B cell (primary cell): ENCODE results near the gene ADGRD2. TPM values are rescaled to one million over a fixed set of nuclear protein-coding genes. Genes with fewer than 3 reads are reported as not detected.

Experiments
- ATAC-seq: fragments of 200-7000 bp; cut with Tn5 transposase; one replicate; pipeline ENCODE4 v1.10.0; 2021; ENCODE audit warnings: low read depth, mild to moderate bottlenecking, moderate number of reproducible peaks, moderate library complexity
- CTCF ChIA-PET: fragments of 350-600 bp; sonication (Branson Sonifier 250); formaldehyde crosslinking; loops from one replicate; lab custom pipeline; 2021; ENCODE audit warnings: antibody characterized with exemption, inconsistent platforms; lab: Charles Lee
- POLR2A ChIA-PET: fragments of 350-600 bp; sonication (Branson Sonifier 250); formaldehyde crosslinking; loops from one replicate; lab custom pipeline; 2021; ENCODE audit warnings: antibody characterized with exemption; lab: Charles Lee
- DNase-seq: peaks from one replicate; pipeline ENCODE4 v3.0.0; 2013
- H2AFZ ChIP-seq: 2 replicates; pipeline ENCODE4 v1.6.1; 2012; ENCODE audit warnings: mild to moderate bottlenecking, low read depth, low read length; ENCODE audit not compliant: insufficient read depth, poor library complexity, severe bottlenecking
- H3K27ac ChIP-seq, 2 donors: 1 replicate in 1 of 2; 2 replicates in 1 of 2; pipeline ENCODE4 v1.5.1; 2012 to 2013; ENCODE audit warnings: low read length in 2 of 2, mild to moderate bottlenecking in 2 of 2, moderate library complexity in 1 of 2
- H3K27me3 ChIP-seq, 4 experiments: fragments of 200-600 bp in 1 of 4; sonication (generic) in 1 of 4; replicated peaks in 1 of 4; 1 replicate in 2 of 4; 2 replicates in 2 of 4; pipeline versions ENCODE4 v1.6.1 to v1.7.0; 2013 to 2016; ENCODE audit warnings: low read length in 3 of 4, mild to moderate bottlenecking in 2 of 4, mixed read lengths in 1 of 4, moderate library complexity in 1 of 4; ENCODE audit not compliant: insufficient read depth in 4 of 4, control insufficient read depth in 3 of 4; ENCODE audit errors: control extremely low read depth in 1 of 4
- H3K36me3 ChIP-seq, 2 experiments: replicated peaks in 1 of 2; 1 replicate in 1 of 2; 2 replicates in 1 of 2; pipeline versions ENCODE4 v1.6.1 to v1.7.1; 2013; ENCODE audit warnings: low read length in 1 of 2; ENCODE audit not compliant: insufficient read depth in 2 of 2, control insufficient read depth in 1 of 2; ENCODE audit errors: control extremely low read depth in 1 of 2, extremely low read depth in 1 of 2
- H3K4me1 ChIP-seq, 2 donors: fragments of 200-600 bp in 1 of 2; sonication (generic) in 1 of 2; 1 replicate in 1 of 2; 2 replicates in 1 of 2; pipeline versions ENCODE4 v1.5.1 to v1.6.1; 2013 to 2017; ENCODE audit warnings: low read length in 2 of 2; ENCODE audit not compliant: control insufficient read depth in 2 of 2, insufficient read depth in 2 of 2
- H3K4me2 ChIP-seq: replicated peaks from 2 replicates; pipeline ENCODE3; 2012; ENCODE audit warnings: mild to moderate bottlenecking, low read depth, low read length; ENCODE audit not compliant: poor library complexity, severe bottlenecking
- H3K4me3 ChIP-seq, 5 experiments: fragments of 200-600 bp in 1 of 5; sonication (generic) in 1 of 5; 1 replicate in 3 of 5; 2 replicates in 2 of 5; pipeline versions ENCODE4 v1.5.1 to v1.7.0; 2011 to 2016; ENCODE audit warnings: low read length in 4 of 5, mild to moderate bottlenecking in 4 of 5, low read depth in 2 of 5, control low read depth in 1 of 5, moderate library complexity in 1 of 5; ENCODE audit not compliant: insufficient read depth in 1 of 5; ENCODE audit errors: control extremely low read depth in 1 of 5, extremely low read depth in 1 of 5
- H3K79me2 ChIP-seq: fragments of 200-600 bp; sonication (generic); one replicate; pipeline ENCODE4 v1.6.0; 2016; ENCODE audit warnings: low read length; ENCODE audit not compliant: control insufficient read depth, insufficient read depth
- H3K9ac ChIP-seq: fragments of 200-600 bp; sonication (generic); 2 replicates; pipeline ENCODE4 v1.6.1; 2017; ENCODE audit warnings: mild to moderate bottlenecking, low read length, moderate library complexity
- H3K9me3 ChIP-seq, 3 donors: one replicate each; pipeline versions ENCODE4 v1.6.1 to v1.7.1; 2013; ENCODE audit warnings: low read length in 2 of 3; ENCODE audit not compliant: control insufficient read depth in 2 of 3, insufficient read depth in 1 of 3; ENCODE audit errors: control extremely low read depth in 1 of 3
- H4K20me1 ChIP-seq: 2 replicates; pipeline ENCODE4 v1.6.0; 2012; ENCODE audit warnings: mild to moderate bottlenecking, low read length; ENCODE audit not compliant: insufficient read depth, control insufficient read depth, poor library complexity, severe bottlenecking
- H3K27ac Mint-ChIP-seq: one replicate; pipeline ENCODE4 v1.8.0; 2021; ENCODE audit warnings: mixed read lengths
- H3K27me3 Mint-ChIP-seq: one replicate; pipeline ENCODE4 v1.8.0; 2021; ENCODE audit warnings: mixed read lengths
- H3K4me1 Mint-ChIP-seq: one replicate; pipeline ENCODE4 v1.8.0; 2021; ENCODE audit warnings: mixed read lengths
- H3K4me3 Mint-ChIP-seq: one replicate; pipeline ENCODE4 v1.8.0; 2021; ENCODE audit warnings: mixed read lengths
- H3K9me3 Mint-ChIP-seq: one replicate; pipeline ENCODE4 v1.8.0; 2022; ENCODE audit warnings: mixed read lengths; ENCODE audit not compliant: insufficient read depth
- EZH2 ChIP-seq: IDR thresholded peaks from 2 replicates; pipeline ENCODE4 v1.6.1; 2012; ENCODE audit warnings: borderline replicate concordance, low read depth, mild to moderate bottlenecking, moderate library complexity, low read length; ENCODE audit not compliant: insufficient read depth, poor library complexity, severe bottlenecking
- WGBS: methylation state at CpG from one replicate; pipeline ENCODE4 v1.1.5; 2013; ENCODE audit warnings: missing lambda C conversion rate; ENCODE audit not compliant: insufficient coverage; 5-methylcytosine and 5-hydroxymethylcytosine counted together
- intact Hi-C: fragments of 100-400 bp; cut with micrococcal nuclease; formaldehyde crosslinking; loops from one replicate; pipeline ENCODE4 v1.10.0; 2022
- polyA plus RNA-seq: library from polyadenylated mRNA; depleted of rRNA; stranded (reverse); fragments of >200 nt; gene quantifications from 2 replicates; pipeline ENCODE4 v1.2.3, GENCODE V29; 2012
- total RNA-seq, 2 donors: library from RNA; stranded (reverse); fragments of 120-200 nt in 1 of 2; gene quantifications; 1 replicate in 1 of 2; 2 replicates in 1 of 2; pipeline versions ENCODE4 v1.2.3 to v1.2.4, GENCODE V29; 2013 to 2022
- TF ChIP-seq, protein P1 (sequence below): fragments of 200-600 bp; IDR thresholded peaks from one replicate; pipeline ENCODE4 v1.8.0; 2022; ENCODE audit warnings: antibody characterized with exemption, mild to moderate bottlenecking

The ADGRD2 gene
- total and polyA plus RNA-seq, 2 donors (not counting 1 experiment from before 2014, with no cell fraction given): not detected

GRCh38 chr9:124442826-124443225 lies 7.4 kb upstream of the ADGRD2 start:
- no peak overlapping the region for H3K4me3 Mint-ChIP-seq
- no peaks in the 10 kb centered on the region for H3K4me1 ChIP-seq
- CTCF ChIA-PET: no interaction called here
- peaks cover 44% of the 10 kb centered on the region for H3K27me3 Mint-ChIP-seq
- H3K36me3 ChIP-seq: no peaks in the 10 kb centered on the region
- no peak for DNase-seq
- peaks cover 0 to 24% (median 7%) of the 10 kb centered on the region in 3 donors for H3K9me3 ChIP-seq
- no peak overlapping the region for H2AFZ ChIP-seq
- no CpG with 5 or more reads among the region's 3 CpGs for WGBS
- H4K20me1 ChIP-seq: no peaks in the 10 kb centered on the region
- H3K9me3 Mint-ChIP-seq: peaks cover 3% of the 10 kb centered on the region
- peaks cover 0 to 13% (median 0%) of the 10 kb centered on the region in 4 experiments for H3K27me3 ChIP-seq
- intact Hi-C loops: no loop called here
- no peak for ATAC-seq
- H3K9ac ChIP-seq: no peak overlapping the region
- no peaks in the 10 kb centered on the region for H3K4me1 Mint-ChIP-seq
- H3K4me2 ChIP-seq: no peak overlapping the region
- no peak overlapping the region for H3K27ac ChIP-seq
- POLR2A ChIA-PET: no interaction called here
- no peaks in the 10 kb centered on the region for H3K79me2 ChIP-seq
- H3K27ac Mint-ChIP-seq: no peak overlapping the region
- no peak overlapping the region for H3K4me3 ChIP-seq
- no peak for TF ChIP-seq EZH2
- TF ChIP-seq, protein P1, sequence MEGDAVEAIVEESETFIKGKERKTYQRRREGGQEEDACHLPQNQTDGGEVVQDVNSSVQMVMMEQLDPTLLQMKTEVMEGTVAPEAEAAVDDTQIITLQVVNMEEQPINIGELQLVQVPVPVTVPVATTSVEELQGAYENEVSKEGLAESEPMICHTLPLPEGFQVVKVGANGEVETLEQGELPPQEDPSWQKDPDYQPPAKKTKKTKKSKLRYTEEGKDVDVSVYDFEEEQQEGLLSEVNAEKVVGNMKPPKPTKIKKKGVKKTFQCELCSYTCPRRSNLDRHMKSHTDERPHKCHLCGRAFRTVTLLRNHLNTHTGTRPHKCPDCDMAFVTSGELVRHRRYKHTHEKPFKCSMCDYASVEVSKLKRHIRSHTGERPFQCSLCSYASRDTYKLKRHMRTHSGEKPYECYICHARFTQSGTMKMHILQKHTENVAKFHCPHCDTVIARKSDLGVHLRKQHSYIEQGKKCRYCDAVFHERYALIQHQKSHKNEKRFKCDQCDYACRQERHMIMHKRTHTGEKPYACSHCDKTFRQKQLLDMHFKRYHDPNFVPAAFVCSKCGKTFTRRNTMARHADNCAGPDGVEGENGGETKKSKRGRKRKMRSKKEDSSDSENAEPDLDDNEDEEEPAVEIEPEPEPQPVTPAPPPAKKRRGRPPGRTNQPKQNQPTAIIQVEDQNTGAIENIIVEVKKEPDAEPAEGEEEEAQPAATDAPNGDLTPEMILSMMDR: no peak

- H3K27ac Mint-ChIP-seq: no peak overlapping the region
- no peak overlapping the region for H3K27ac ChIP-seq
- CTCF ChIA-PET: interaction anchor here (0.7 kb wide), 1 partner anchor 30 kb away, joined by 3 read pairs; no protein-coding TSS in a partner anchor
- H3K9ac ChIP-seq: no peak overlapping the region
- no peaks in the 10 kb centered on the region for H3K4me1 ChIP-seq
- H3K9me3 ChIP-seq: peaks cover 0 to 22% (median 7%) of the 10 kb centered on the region in 3 donors
- DNase-seq (no peak), ATAC-seq (no peak)
- no peaks in the 10 kb centered on the region for H3K4me1 Mint-ChIP-seq
- no peak overlapping the region for H2AFZ ChIP-seq
- H3K4me3 ChIP-seq: no peak overlapping the region
- no peak for TF ChIP-seq EZH2
- TF ChIP-seq, protein P1: no peak
- peaks cover 3% of the 10 kb centered on the region for H3K9me3 Mint-ChIP-seq
- intact Hi-C loops: no loop called here
- WGBS: no CpG with 5 or more reads among the region's 2 CpGs
- peaks cover 0 to 20% (median 0%) of the 10 kb centered on the region in 4 experiments for H3K27me3 ChIP-seq
- no peak overlapping the region for H3K4me2 ChIP-seq
- H3K36me3 ChIP-seq: no peaks in the 10 kb centered on the region
- no peaks in the 10 kb centered on the region for H3K79me2 ChIP-seq
- POLR2A ChIA-PET: no interaction called here
- H3K4me3 Mint-ChIP-seq: no peak overlapping the region
- H3K27me3 Mint-ChIP-seq: peaks cover 49% of the 10 kb centered on the region
- H4K20me1 ChIP-seq: no peaks in the 10 kb centered on the region
Observed at GRCh38 chr9:124443625-124444024, 6.6 kb upstream of the ADGRD2 start.
